ENCODE data around the gene AXIN2.

DNA sequence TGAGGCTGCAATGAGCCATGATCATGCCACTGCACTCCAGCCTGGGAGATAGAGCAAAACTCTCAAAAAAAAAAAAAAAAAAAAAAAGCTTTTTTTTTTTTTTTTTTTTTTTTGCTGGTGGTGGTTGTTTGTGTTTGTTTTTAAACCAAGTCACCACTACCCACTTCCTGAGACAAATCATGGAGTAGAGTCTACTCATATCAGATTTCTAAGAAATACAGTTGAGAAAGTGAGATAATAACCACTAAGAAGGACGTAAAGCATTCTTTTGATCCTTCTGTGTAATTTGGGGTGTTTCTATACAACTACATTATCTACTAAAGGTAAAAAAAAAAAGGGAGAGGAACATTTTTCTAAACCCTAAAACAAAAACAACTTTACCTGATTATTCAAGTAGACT is 38.0 kb downstream of the AXIN2 start:
- TF ChIP-seq POLR2A (IDR thresholded peaks at IDR 0.05) (no peak), CTCF (IDR thresholded peaks at IDR 0.05) (no peak), POLR2AphosphoS5 (IDR thresholded peaks at IDR 0.05; ENCODE audit: insufficient read depth in 1 of 2, low read depth in 1 of 2) (no peak)

All from vagina (tissue), 2 donors.